Calu3 (cell line): ENCODE measurements around the gene PLSCR1. TPM values are rescaled to one million over a fixed set of nuclear protein-coding genes. Genes with fewer than 3 reads are reported as not detected.

Experiments used
- BruUV-seq: library from RNA; stranded (reverse); fragments of 400-500 nt; replicated peaks from 2 replicates; lab custom pipeline; 2021; lab: Mats Ljungman, UMichigan
- CTCF ChIA-PET: fragments of 300-600 bp; sonication (Branson Sonifier 250); formaldehyde crosslinking; loops from one replicate; lab custom pipeline; 2022; ENCODE audit warnings: antibody characterized with exemption; lab: Charles Lee
- DNase-seq: peaks from one replicate; pipeline ENCODE4 v3.0.0; 2022
- H3K27ac Mint-ChIP-seq: one replicate; pipeline ENCODE4 v1.8.0; 2022; ENCODE audit warnings: mixed read lengths; ENCODE audit not compliant: unreplicated experiment
- H3K27me3 Mint-ChIP-seq: one replicate; pipeline ENCODE4 v1.8.0; 2022; ENCODE audit warnings: mixed read lengths; ENCODE audit not compliant: unreplicated experiment
- H3K36me3 Mint-ChIP-seq: one replicate; pipeline ENCODE4 v1.8.0; 2022; ENCODE audit warnings: mild to moderate bottlenecking, moderate library complexity, mixed read lengths; ENCODE audit not compliant: insufficient read depth, unreplicated experiment
- H3K4me1 Mint-ChIP-seq: one replicate; pipeline ENCODE4 v1.8.0; 2022; ENCODE audit warnings: mild to moderate bottlenecking, low read depth, mixed read lengths; ENCODE audit not compliant: unreplicated experiment
- H3K4me3 Mint-ChIP-seq: one replicate; pipeline ENCODE4 v1.8.0; 2022; ENCODE audit warnings: mild to moderate bottlenecking, low read depth, moderate library complexity, mixed read lengths; ENCODE audit not compliant: unreplicated experiment
- H3K9me3 Mint-ChIP-seq: one replicate; pipeline ENCODE4 v1.8.0; 2022; ENCODE audit warnings: low read depth, mixed read lengths; ENCODE audit not compliant: unreplicated experiment
- intact Hi-C: fragments of 100-400 bp; cut with micrococcal nuclease; formaldehyde crosslinking; loops from one replicate; pipeline ENCODE4 v1.10.0; 2022; ENCODE audit not compliant: unreplicated experiment
- total RNA-seq: library from RNA; stranded (reverse); gene quantifications from 2 replicates; pipeline ENCODE4 v1.2.3, GENCODE V29; 2022
- TF ChIP-seq, protein P1 (sequence below): fragments of 200-600 bp; IDR thresholded peaks from one replicate; pipeline ENCODE4 v1.8.0; 2022; ENCODE audit warnings: antibody characterized with exemption; ENCODE audit not compliant: unreplicated experiment

PLSCR1 gene
- total RNA-seq, 1 experiment from 2014 or later, result 887 TPM

DNA sequence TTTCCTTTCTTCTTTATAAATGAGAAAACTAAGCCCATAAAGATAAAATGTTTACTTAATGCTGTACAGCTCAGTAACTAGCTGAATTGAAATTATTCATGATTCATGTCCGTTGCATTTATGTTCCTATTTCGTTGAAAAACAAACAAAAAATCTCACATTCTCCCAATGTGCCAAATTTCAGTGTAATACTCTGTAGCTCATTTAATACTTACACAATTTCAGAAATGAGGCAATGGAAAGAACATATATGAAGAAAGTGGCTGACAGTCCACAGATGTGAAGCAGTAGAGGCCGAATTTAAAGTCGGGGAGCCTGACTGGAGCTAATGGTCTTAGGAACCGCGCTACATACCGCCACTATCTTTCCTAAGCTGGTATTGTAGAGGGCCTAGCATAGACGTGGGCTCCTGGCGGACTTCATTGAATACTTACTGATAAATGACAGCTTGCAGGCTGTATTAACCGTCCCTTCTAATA lies 75.7 kb downstream of the PLSCR1 start:
- H3K4me3 Mint-ChIP-seq, result peak overlapping the region; percentile 79
- peak overlapping the region; percentile 68 for H3K27ac Mint-ChIP-seq
- no peak for DNase-seq
- H3K27me3 Mint-ChIP-seq, result no peaks in the 10 kb centered on the region
- peaks cover 48% of the 10 kb centered on the region for H3K4me1 Mint-ChIP-seq
- H3K9me3 Mint-ChIP-seq, result no peaks in the 10 kb centered on the region
- intact Hi-C loops, result loop anchor here (2.0 kb wide), 1 partner anchor 76 kb away; the partner anchor contains the start of gene PLSCR1
- peaks cover 22% of the 10 kb centered on the region for H3K36me3 Mint-ChIP-seq
- TSS peak; percentile 86 for BruUV-seq
- TF ChIP-seq, protein P1, sequence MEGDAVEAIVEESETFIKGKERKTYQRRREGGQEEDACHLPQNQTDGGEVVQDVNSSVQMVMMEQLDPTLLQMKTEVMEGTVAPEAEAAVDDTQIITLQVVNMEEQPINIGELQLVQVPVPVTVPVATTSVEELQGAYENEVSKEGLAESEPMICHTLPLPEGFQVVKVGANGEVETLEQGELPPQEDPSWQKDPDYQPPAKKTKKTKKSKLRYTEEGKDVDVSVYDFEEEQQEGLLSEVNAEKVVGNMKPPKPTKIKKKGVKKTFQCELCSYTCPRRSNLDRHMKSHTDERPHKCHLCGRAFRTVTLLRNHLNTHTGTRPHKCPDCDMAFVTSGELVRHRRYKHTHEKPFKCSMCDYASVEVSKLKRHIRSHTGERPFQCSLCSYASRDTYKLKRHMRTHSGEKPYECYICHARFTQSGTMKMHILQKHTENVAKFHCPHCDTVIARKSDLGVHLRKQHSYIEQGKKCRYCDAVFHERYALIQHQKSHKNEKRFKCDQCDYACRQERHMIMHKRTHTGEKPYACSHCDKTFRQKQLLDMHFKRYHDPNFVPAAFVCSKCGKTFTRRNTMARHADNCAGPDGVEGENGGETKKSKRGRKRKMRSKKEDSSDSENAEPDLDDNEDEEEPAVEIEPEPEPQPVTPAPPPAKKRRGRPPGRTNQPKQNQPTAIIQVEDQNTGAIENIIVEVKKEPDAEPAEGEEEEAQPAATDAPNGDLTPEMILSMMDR, result no peak
- CTCF ChIA-PET, result no interaction called here

- H3K9me3 Mint-ChIP-seq, result peaks cover 3% of the 10 kb centered on the region
- H3K4me1 Mint-ChIP-seq, result peaks cover 48% of the 10 kb centered on the region
- intact Hi-C loops, result loop anchor here (2.0 kb wide), 1 partner anchor 77 kb away; the partner anchor contains the start of gene PLSCR1
- CTCF ChIA-PET, result interaction anchor here (1.0 kb wide), 1 partner anchor 307 kb away, joined by 3 read pairs; no protein-coding TSS in a partner anchor
- H3K27ac Mint-ChIP-seq, result peak overlapping the region; percentile 68
- no peaks in the 10 kb centered on the region for H3K27me3 Mint-ChIP-seq
- peak overlapping the region; percentile 79 for H3K4me3 Mint-ChIP-seq
- TF ChIP-seq, protein P1, result no peak
- DNase-seq, result peak; percentile 29
- no TSS peak for BruUV-seq
- peaks cover 22% of the 10 kb centered on the region for H3K36me3 Mint-ChIP-seq
These were observed 76.2 kb downstream of the PLSCR1 start for GRCh38 chr3:146468234-146468633.

- CTCF ChIA-PET, result no interaction called here
- no TSS peak for BruUV-seq
- TF ChIP-seq, protein P1, result no peak
- peaks cover 3% of the 10 kb centered on the region for H3K9me3 Mint-ChIP-seq
- DNase-seq, result no peak
- intact Hi-C loops, result no loop called here
- H3K4me1 Mint-ChIP-seq, result peaks cover 48% of the 10 kb centered on the region
- no peak overlapping the region for H3K4me3 Mint-ChIP-seq
- H3K27ac Mint-ChIP-seq, result peak overlapping the region; percentile 23
- H3K27me3 Mint-ChIP-seq, result no peaks in the 10 kb centered on the region
- peaks cover 17% of the 10 kb centered on the region for H3K36me3 Mint-ChIP-seq
These were observed 77.8 kb downstream of the PLSCR1 start for GRCh38 chr3:146466604-146467003.

DNA sequence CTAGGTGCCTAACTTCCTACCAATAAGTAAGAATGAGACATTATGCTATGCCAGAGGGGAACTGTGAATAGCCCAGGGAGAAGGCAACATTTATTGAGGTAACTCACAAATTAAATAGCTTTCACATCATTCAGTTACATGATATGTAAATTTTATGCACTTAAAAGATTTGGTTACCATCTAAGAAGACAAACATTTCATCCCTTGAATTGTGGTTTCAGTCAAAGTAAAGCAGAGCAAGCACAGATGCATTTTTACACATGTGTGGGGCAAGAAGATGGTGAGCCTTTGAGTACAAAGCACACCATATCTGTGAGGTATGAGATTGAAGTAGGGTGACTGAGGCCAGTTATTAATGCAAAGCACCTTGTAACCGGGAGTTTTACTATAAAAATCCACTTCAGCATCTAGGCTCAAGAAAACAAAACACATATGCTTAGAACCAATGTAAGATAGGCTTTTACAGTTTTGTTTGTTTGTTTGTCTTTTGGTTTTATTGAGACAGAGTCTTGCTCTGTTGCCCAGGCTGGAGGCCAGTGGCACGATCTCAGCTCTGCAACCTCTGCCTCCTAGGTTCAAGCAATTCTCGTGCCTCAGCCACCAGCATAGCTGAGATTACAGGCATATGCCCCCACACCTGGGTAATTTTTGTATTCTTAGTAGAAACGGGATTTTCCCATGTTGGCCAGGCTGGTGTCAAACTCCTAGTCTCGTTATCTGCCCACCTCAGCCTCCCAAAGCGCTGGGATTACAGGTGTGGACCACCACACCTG lies 78.5 kb downstream of the PLSCR1 start:
- H3K4me1 Mint-ChIP-seq, result peaks cover 48% of the 10 kb centered on the region
- intact Hi-C loops, result no loop called here
- TF ChIP-seq, protein P1, result no peak
- no peaks in the 10 kb centered on the region for H3K27me3 Mint-ChIP-seq
- peaks cover 3% of the 10 kb centered on the region for H3K9me3 Mint-ChIP-seq
- CTCF ChIA-PET, result interaction anchor here (0.7 kb wide), 1 partner anchor 230 kb away, joined by 4 read pairs; no protein-coding TSS in a partner anchor
- peak overlapping the region; percentile 23 for H3K27ac Mint-ChIP-seq
- peaks cover 17% of the 10 kb centered on the region for H3K36me3 Mint-ChIP-seq
- no TSS peak for BruUV-seq
- DNase-seq, result no peak
- no peak overlapping the region for H3K4me3 Mint-ChIP-seq

Other genes starting within 250 kb of the PLSCR1 start
- 2.9 and 5.1 TPM in 2 replicates for gene PLSCR2, start 75.0 kb downstream of the PLSCR1 start, total RNA-seq
- gene PLSCR5, start 60.7 kb upstream of the PLSCR1 start, total RNA-seq, result not detected in 2 replicates